HG03439 (cell line): ENCODE data around the gene CDK5RAP2.

Experiments
- ATAC-seq: cut with Tn5 transposase; IDR thresholded peaks from one replicate; pipeline ENCODE4 v1.9.1; 2021; ENCODE audit warnings: mild to moderate bottlenecking, moderate library complexity; ENCODE audit not compliant: unreplicated experiment

CDK5RAP2 gene

DNA sequence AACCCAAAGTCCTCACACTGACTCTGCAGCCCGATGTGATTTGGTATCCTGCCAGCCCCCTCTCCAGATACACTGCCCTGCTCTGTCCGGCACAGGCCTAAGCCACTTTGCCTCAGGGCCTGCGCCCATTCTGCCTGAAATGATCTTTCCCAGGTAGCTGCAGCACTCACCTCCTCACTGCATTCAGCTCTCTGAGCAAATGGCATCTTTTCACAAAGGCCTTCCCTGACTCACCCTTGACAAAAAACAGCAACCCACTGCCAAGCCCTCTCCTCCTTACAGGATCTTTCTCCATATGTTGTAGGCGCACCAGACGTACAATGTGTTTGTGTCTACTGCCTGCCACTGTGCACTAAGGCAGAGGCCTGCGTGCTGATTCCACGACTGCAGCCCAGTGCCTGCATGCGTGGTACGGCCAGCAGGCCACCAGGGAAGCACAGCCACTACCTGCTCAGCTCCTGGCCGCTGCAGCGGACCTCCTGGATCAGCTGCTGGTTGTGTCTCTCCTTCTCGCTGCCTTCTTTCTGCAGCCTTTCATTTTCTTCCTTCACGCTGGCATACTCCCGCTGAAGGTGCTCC, 171.2 kb downstream of the CDK5RAP2 start:
- no peak for ATAC-seq

- no peak for ATAC-seq
Observed at GRCh38 chr9:120405860-120406259, 174.1 kb downstream of the CDK5RAP2 start.

GRCh38 chr9:120405134-120405533, 174.8 kb downstream of the CDK5RAP2 start:
- no peak for ATAC-seq

DNA sequence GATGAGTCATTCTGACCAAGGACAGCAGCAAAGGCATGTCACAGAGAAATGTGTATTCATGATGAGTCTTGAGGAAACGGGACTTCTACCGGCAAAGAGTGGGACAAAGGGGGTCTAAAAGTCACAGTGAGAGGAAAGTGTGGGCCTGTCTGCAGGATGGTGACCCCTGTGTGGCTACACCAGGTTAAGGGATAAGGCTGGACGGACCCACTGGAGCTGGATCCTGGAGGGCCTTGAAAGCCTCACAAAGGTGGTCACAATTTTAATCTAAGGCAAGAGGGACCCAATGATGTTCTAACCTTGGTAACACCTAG, 176.5 kb downstream of the CDK5RAP2 start:
- ATAC-seq = no peak

- ATAC-seq = no peak
Observed at GRCh38 chr9:120402741-120403542, 177.0 kb downstream of the CDK5RAP2 start.

GRCh38 chr9:120399940-120400339, 180.0 kb downstream of the CDK5RAP2 start:
- ATAC-seq = no peak

- no peak for ATAC-seq
Observed at GRCh38 chr9:120398286-120398685, 181.7 kb downstream of the CDK5RAP2 start.

GRCh38 chr9:120397453-120397852, 182.5 kb downstream of the CDK5RAP2 start:
- ATAC-seq = no peak

GRCh38 chr9:120396931-120397330, 183.0 kb downstream of the CDK5RAP2 start:
- no peak for ATAC-seq

- no peak for ATAC-seq
Observed at GRCh38 chr9:120396418-120396817, 183.5 kb downstream of the CDK5RAP2 start.

DNA sequence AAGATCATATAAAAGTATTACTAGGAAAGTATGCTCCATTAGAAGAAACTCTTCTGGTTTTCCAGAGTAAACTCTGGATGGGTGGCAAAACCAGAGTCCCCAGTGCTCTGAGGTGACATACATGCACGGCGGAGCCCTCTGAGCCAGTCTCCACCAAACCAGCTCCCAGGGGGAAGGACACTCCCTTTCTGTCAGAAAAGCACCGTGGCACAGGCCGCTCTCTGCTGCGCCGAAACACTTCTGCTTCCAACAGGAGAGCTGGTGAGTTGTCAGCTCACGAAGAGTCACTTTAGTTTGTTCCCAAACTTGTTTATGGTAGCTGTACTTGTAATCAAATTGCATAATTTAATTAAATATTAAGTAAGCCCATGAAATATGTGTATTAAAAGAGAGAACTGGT, 184.6 kb downstream of the CDK5RAP2 start:
- no peak for ATAC-seq

- ATAC-seq = no peak
Observed at GRCh38 chr9:120394058-120394669, 185.8 kb downstream of the CDK5RAP2 start.

- no peak for ATAC-seq
Observed at GRCh38 chr9:120393386-120394057, 186.4 kb downstream of the CDK5RAP2 start.

GRCh38 chr9:120392711-120393110, 187.3 kb downstream of the CDK5RAP2 start:
- no peak for ATAC-seq

DNA sequence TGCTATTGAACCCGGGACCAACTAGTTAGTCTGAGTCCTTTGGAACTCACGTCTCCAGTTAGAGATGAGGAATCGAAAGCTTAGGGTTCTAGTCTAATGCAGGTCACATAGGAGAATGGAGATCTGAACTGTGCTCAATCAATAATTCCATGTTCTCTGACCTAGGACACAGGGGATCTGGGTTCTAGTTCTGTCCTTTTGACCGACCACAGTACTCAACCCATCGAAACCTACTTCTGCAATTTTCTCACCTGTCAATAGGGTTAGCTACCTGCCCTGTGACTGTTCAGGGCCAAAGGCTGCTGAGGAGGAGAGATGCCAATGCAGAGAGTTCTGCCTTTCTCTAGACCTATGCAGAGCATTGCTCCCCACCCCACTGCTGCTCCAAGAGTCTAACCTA, 187.7 kb downstream of the CDK5RAP2 start:
- no peak for ATAC-seq

DNA sequence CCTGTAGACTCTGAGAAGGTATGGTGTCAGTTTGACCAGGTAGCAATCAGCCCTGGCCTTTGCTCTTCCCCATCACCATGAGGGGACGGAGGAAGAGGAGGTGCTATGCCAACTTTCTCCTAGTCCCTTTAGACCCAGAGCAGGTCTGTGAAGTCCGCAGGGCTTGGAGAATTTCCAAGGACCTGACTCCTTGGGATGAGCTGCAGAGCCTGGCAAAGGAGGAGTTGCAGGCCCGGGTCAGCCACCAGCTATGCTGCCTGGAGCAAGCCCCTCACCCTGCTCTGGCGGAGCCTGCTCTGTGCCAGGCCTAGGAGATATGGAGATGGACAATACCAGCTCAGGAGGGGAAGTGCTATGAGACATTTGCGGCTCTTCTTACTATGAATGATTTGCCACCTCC, 188.3 kb downstream of the CDK5RAP2 start:
- ATAC-seq = no peak

DNA sequence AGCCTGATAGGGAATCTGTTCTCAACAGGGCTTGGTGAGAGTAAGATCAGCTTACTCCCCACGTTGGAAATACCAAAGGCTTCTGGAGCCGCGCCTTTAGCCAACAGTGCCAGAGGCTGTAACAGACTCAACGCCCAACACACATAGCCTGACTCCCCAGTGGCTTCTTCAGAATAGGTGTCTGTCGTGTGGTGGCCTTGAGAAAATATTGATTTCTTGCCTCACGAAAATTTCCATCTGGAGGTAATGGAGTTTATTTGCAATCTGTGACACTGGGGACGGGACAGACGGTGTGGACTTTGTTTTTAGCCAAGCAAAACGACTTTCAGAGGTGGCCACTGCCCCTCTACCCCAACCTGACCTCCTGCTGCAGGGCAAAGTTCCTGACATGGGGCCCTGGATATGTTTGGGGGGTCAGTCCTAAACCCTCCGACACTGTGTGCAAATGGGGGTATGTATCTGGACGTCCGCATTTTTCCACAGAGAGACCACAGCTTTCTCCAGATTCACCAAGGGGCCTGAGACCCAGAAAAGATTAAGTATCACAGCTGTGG, 189.3 kb downstream of the CDK5RAP2 start:
- ATAC-seq = no peak

DNA sequence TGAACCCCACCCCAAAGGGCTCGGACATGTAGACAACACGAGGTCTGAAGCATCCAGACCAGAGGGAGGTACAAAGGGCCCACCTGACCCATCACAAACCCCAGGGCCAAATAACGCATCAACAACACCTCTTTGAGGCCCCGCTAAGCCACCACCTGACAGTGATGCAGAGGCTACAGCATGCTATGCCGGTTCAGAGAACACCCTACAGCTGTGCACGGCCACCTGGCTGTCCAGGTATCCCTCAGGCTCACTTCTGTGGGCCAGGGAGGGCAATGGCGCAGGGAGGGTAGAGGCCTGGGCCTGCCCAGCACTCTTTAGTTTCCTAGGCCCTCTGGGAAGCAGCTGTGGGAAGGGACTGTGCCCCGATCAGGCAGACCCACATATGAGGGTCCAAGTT, 190.1 kb downstream of the CDK5RAP2 start:
- no peak for ATAC-seq

GRCh38 chr9:120389300-120389699, 190.7 kb downstream of the CDK5RAP2 start:
- ATAC-seq = no peak

DNA sequence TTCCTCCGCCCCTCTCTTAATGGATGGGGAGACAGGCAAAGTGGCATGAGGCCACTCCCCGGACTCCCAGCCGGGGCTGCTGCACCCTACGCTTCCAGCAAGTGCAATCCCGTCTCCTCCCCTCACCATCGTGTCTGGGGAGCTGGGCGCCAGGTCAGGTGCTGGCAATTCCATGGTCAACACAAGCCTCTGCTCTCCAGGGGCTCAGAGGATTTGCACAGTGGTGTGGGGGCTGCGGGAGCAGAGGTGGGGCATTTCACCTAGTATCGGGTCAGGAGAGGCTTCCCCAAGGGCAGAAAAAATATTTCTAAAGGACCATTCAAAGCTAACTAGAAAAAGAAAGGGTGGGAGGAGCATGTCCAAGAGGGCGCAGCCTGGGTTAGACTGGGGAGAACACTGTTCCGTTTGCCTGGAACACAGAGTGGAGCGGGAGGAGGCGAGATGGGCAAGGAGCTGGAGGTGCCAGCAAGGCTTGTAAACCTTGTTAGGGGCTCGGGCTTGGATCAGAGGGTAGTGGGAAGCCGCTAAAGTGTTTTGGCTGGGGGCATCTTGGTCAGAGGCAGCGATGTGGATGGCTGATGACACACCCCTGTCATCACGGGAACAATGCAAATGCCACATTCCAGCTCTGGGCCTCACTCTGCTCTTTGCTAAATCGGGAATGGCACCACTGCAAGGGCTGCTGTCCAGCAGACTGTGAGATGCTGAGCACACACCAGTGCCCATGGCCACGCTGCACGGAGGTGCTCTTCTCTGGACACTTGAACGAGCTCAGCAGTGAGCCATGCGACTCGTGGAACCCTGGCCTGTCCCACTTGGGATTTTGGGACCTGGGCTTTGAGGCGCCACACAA, 191.7 kb downstream of the CDK5RAP2 start:
- ATAC-seq = no peak
